NCI-H748 (cell line): ENCODE results near the gene PDK2.

Experiments
- DNase-seq: peaks from one replicate; lab custom pipeline; 2025; ENCODE audit not compliant: unreplicated experiment; lab: John Stamatoyannopoulos, UW

The PDK2 gene

GRCh38 chr17:50133769-50134099, 38.6 kb downstream of the PDK2 start:
- DNase-seq, result no peak

GRCh38 chr17:50134206-50135110, 39.3 kb downstream of the PDK2 start:
- no peak for DNase-seq

GRCh38 chr17:50135316-50136095, 40.4 kb downstream of the PDK2 start:
- DNase-seq, result no peak

- DNase-seq, result no peak
Measured at GRCh38 chr17:50136096-50136687, 41.0 kb downstream of the PDK2 start.

GRCh38 chr17:50137042-50137441, 41.9 kb downstream of the PDK2 start:
- DNase-seq, result no peak

- no peak for DNase-seq
Measured at GRCh38 chr17:50139185-50139783, 44.1 kb downstream of the PDK2 start.

- peak; percentile 51 for DNase-seq
Measured at GRCh38 chr17:50139950-50140885, 45.1 kb downstream of the PDK2 start.

GRCh38 chr17:50141026-50141744, 46.0 kb downstream of the PDK2 start:
- DNase-seq, result no peak

GRCh38 chr17:50141745-50142110, 46.6 kb downstream of the PDK2 start:
- no peak for DNase-seq

- DNase-seq, result no peak
Measured at GRCh38 chr17:50143461-50144176, 48.5 kb downstream of the PDK2 start.

- DNase-seq, result no peak
Measured at GRCh38 chr17:50144355-50144754, 49.2 kb downstream of the PDK2 start.

GRCh38 chr17:50144845-50145531, 49.8 kb downstream of the PDK2 start:
- no peak for DNase-seq

GRCh38 chr17:50145532-50146229, 50.5 kb downstream of the PDK2 start:
- DNase-seq, result no peak

- no peak for DNase-seq
Measured at GRCh38 chr17:50146230-50146926, 51.2 kb downstream of the PDK2 start.

- DNase-seq, result no peak
Measured at GRCh38 chr17:50146927-50147665, 51.9 kb downstream of the PDK2 start.

GRCh38 chr17:50147841-50148225, 52.7 kb downstream of the PDK2 start:
- DNase-seq, result no peak
